Dedifferentiated amniotic fluid mesenchymal stem cell (primary cell): Measurements from ENCODE around the gene ARF5.

Experiments used
- DNase-seq: peaks from one replicate; pipeline ENCODE4 v3.0.0-alpha.2; 2016; ENCODE audit errors: extremely low spot score

ARF5 gene

DNA sequence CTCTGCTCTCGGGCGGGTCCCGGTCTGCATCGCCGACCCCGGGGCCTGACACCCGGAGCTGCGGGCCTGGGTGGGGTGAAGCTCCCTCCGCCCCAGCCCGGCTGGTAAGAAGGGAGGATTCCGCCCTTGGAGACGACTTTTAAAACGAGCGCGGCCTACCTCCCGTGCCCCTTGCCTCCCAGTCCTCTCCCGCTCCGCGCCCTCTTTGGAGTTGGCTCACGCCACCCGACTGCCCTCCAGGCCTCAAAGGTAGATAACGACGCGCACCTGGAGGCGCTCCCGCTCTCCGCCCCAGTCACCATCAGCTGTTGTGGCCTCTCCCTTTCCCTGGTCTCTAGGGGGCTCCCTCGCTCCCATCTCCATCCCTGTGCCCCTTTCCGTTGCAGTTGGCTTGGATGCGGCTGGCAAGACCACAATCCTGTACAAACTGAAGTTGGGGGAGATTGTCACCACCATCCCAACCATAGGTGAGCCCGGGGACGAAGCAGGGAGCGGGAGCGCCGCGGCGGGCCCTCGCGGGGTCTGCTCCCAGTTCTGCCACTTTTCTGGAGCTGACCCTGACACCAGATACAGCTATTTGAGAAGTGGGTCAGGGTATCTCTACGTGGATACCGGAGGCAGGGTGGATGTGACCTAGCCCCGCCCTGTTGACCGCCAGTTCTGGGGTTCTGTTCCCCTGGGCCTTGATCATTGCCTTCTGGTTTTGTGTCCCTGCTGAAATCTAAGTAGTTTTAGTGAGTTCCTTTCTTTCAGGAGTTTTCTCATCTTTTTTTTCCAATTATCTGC lies 679 bp downstream of the ARF5 start:
- DNase-seq, result peak; percentile 39

DNA sequence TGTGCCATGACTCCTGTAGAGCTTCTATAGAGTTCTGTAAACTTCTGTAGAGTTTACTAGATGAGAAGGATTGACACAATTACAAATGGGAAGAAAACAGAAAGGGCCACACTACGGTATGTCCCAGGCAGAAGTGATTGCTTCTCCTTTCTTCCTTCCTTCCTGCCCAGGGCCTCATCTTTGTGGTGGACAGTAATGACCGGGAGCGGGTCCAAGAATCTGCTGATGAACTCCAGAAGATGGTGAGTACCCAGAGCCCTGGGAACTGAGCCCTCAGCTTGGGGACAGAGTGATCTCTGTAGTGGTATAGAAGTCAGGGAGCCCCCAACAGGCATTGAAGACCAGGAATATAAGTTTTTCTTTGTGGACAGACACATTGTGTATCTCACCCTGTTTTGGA lies 1.7 kb downstream of the ARF5 start:
- DNase-seq, result no peak

DNA sequence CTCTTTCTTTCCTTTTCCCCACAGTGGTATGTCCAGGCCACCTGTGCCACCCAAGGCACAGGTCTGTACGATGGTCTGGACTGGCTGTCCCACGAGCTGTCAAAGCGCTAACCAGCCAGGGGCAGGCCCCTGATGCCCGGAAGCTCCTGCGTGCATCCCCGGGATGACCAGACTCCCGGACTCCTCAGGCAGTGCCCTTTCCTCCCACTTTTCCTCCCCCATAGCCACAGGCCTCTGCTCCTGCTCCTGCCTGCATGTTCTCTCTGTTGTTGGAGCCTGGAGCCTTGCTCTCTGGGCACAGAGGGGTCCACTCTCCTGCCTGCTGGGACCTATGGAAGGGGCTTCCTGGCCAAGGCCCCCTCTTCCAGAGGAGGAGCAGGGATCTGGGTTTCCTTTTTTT lies 3.0 kb downstream of the ARF5 start:
- no peak for DNase-seq

DNA sequence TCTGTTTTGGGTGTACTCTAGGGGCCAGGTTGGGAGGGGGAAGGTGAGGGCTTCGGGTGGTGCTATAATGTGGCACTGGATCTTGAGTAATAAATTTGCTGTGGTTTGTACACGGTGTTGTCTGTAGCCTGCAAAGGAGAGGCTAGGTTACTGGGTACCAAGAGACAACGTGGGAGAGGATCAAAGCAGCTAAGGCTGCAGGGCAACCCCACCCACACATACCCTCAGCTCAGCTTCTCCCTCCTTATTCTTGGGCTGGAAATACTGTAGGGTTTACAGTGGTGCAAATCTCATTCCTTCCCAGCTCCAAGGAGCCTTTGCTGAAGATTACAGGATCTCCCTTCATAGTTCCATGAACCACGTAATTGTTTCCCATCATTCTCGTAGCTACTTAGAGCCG lies 3.4 kb downstream of the ARF5 start:
- no peak for DNase-seq

DNA sequence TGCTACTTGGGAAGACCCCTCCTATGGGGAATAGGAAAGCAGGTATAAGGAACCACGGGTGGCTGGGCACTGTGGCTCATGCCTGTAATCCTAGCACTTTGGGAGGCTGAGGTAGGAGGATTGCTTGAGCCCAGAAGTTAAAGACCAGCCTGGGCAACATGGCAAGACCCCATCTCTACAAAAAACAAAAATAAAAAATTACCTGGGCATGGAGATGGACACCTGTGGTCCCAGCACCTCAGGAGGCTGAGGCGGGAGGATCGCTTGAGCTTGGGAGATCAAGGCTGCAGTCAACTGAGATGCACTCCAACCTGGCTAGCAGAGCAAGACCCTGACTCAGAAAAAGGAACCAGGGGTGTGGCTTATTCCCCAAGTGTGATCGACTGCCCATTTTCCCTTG lies 4.3 kb downstream of the ARF5 start:
- no peak for DNase-seq

DNA sequence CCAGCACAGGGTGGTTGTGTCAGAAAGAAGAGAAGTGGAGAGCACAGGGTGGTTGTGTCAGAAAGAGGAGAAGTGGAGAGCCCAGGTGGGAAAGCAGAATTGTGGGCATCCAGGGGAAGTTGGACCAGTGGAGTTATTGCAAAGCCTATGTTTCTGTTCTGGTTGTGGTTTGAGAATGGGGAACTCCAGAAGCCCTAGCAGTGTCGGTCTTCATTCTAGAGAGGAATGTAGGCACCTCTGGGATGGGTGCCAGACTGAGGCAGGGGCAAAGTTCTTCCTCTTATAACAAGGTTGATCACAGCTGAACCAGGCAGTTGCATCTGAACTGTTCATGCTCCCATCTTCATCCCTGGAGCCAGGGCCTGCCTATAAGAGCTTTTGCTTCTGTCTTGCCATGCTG lies 6.3 kb downstream of the ARF5 start:
- DNase-seq, result no peak

DNA sequence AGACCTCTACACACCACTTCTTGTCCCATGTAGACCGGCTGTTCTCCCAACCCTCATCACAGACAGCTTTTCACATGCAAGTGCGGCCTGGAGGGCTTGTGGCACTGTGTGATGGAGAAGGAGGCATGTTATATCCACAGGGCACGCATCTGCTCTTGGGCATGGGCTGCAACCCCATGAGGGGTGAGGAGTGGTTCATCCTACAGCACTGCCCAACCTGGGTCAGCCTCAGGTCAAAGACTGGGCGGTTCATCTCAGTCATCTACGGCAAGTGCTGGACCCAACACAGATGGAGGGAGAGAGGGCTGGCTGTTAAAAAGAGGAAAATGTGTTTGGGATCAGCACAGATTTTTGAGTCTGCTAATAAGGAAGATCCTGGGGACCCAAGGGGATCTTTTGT lies 7.5 kb downstream of the ARF5 start:
- no peak for DNase-seq

DNA sequence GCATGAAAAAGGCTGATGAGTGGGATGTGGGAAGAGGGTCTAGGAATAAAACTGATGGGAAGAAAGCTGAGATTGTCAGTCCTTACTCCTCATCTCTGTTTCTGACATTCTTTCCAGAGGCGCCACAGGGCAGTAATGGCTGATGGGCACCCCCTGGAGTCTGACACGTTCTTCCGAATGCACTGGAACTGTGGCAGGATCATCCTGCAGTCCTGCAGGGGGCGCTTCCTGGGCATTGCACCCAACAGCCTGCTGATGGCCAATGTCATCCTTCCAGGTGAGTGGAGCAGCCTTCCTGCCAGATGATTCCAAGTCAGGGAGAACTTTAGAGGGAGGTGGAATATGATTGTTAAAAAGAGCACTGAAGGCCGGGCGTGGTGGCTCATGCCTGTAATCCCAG lies 10.1 kb downstream of the ARF5 start:
- DNase-seq, result no peak

DNA sequence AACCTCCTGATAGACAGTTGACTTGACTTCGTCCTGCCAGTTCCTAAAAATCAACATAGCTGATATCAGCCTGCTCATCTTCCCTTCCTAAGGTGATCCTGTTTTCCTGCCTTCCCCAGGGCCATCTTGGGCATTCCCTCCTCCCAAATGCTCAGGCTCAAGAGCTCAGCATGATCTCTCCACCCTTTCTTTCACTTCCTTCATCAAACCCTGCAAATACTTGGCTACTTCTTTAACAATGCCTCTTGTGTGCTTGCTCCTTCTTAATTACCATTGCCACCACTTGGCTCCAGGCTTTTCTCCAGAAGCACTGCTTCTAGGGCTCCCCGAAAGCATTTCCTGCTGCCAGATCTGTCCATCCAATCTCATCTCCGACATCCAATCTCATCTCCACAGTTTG lies 12.7 kb downstream of the ARF5 start:
- no peak for DNase-seq

DNA sequence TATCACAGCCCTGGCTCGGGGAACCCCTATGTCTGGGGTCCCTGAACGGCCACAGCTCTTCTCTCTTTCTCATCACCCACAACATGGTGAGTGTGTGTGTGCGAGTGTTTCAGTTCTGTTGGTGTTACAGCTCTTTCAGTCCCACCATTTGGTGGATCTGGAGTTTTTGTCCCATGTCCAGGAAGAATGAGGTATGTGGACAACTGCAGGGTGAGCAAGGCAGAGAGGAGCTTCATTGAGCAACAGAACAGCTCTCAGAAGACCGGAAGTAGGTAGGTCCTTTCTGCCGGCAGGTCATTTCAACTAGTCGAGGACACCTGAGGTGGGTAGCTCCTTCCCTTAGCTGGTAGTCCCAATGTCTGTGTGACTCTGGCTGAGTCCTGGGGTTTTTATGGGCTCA lies 20.2 kb downstream of the ARF5 start:
- DNase-seq, result no peak

DNA sequence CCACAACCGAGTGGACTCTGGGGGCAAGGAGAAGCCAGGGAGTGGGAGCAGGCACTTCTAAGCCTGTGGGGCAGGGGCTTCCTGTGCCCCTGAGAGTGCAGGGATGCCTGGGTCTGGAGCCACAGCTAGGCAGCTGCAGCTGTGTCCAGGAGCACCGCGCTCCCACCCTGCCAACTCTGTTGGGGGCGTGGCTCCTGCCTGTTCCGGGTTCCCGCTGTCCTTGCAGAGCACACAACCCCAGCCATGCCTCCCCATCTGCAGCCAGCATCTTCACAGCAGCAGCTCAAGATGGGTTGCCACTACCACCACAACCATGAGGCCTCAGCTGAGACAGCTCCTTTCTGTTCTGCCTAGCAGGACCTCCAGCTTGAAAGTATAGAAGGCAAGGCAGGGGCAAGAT lies 21.1 kb downstream of the ARF5 start:
- no peak for DNase-seq

DNA sequence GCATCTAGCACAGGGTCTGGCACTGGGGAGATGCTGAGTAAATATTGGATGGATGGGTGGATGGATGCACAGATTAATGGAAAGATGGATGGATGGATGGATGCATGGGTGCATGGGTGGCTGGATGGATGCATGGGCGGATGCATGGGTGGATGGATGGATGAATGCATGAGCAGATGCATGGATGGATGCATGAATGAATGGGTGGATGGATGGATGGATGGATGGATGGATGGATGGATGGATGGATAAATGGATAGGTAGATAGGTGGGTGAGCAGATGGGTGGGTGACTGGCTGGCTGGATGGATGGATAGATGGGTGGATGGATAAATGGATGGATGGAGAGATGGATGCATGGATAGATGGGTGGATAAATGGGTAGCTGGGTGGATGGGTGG lies 24.1 kb downstream of the ARF5 start:
- no peak for DNase-seq

DNA sequence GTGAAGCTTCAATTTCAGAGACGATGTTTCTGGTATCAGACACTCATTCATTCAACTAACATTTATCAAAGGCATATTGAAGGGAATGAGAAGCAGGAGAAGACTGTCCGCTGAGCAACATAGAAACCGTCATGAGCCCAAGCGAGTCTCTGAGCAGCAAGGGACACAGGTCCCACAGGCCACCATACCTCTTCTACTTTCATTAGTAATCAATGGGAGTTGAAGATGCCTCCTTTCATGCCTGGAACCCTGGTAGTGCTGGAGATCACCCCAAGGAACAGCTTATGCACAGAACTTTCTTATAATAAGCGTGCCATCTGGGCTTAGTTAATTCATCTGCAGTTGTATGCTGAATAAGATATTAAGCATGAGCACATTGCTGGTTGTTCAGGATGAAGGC lies 28.5 kb downstream of the ARF5 start:
- no peak for DNase-seq

DNA sequence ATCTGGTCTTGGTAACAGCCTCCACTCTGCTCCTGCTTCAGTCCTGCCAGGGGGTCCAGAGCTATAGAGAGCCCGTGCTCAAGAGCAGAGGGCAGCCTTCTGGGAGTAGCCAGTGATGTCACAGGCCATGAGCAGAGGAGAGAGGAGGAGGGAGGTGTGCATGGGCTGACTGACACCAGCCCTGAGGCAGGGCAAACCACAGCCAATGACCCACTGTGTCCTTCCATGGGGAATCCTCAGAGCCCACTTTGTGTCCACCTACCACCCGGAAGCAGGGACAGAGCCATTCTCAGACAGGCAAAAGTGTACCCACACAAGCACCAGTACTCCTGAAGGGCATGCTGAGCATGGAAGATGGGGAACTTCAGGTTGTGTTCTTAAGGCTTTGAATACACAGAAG lies 29.8 kb downstream of the ARF5 start, which contains the start of gene PAX4:
PAX4 (minus strand) TSS at position 101 of the 400 bp plus-strand sequence. CDS start 2,214 bp downstream, outside the sequence.
- DNase-seq, result no peak

DNA sequence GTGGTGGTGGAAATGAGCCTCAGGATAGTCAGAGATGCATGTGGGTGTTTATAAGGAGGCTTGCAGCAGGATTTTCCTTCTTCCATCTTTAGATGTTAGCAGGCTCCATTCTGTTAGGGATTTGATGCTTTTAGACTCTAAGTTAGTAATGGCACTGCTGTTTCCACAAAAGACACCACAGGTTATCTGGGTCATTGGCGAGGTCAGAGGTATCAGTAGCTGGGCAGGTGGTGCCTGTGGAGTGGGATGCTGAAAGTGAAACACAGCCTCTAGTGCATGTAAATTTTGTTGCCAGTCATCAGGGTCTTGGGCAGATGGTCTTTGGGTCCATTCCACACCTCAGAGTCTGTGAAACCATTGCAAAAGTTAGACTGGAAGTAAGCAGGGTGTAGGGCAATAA lies 30.6 kb downstream of the ARF5 start:
- no peak for DNase-seq

DNA sequence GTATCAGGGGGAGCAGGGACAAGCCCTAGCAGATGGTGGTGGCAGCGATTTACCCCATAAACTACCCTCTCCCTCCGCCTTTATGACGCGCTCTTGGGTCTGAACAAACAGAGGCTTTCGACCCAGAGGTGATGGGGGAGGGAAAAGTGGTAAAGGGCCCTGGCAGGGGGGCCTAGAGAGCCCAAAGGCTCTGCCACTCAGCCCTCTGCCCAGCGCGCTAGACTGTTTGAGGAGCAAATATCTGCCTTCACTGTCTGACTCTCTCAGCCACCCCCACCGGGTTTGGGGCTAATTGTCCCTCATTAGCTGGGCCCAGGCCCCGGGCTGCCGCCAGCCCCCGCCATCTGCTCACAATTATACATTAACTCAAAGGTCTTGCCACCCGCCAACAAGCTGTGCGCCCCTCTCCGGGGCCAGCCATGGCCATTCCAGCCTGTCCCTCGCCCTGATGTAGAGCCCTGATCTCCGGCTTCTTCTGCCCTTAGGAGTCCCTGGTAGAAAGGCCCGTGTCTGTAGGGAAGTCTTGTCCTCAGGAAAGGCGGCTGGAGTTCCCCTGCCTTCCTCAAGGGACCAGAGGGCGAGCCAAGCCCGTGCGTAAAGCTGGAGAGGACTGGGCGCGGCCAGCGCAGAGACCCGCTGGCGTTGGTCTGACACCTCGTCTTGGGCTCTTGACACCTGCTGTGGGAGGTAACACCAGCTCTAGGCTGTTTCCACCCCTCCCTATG lies 31.6 kb downstream of the ARF5 start:
- no peak for DNase-seq

DNA sequence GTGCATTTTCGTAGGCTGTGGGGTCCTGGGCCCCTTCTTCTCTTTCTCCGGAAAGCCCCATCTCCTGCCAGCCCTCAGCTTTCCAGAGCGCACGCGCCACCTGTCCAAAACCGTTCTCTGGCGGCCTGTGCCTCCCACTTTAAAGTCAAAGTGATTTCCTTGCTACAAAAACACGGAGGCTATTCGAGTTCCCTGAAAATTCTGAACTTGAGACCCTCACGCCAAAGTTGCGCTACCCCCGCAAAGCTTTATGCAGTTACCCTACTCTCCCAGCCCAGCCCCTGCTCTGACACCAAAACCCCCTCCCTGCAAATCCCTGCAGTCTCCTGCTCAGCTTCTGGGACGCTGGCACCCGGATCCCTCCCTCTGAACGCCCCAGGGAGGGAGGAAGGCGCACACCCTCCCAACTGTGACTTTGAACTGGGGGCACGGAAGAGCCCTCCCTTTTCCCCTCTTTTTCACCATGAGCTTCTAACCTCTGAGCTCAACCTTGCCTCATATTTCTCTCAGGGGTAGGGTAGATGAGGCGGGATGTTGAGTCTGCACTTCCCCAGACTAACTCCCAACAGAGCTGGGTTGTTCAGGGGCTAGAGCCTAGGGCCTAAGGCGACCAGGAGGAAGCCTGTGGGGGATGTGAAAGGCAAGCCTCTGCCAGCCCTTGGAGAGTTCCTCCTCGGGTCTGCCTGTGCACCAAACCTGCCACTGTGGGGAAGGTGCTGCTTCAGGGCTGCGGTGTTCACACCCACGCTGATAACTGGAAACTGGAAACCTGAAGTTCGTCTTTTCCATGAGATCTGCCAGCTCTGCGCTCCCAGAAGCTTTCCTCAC lies 32.4 kb downstream of the ARF5 start:
- DNase-seq, result no peak

DNA sequence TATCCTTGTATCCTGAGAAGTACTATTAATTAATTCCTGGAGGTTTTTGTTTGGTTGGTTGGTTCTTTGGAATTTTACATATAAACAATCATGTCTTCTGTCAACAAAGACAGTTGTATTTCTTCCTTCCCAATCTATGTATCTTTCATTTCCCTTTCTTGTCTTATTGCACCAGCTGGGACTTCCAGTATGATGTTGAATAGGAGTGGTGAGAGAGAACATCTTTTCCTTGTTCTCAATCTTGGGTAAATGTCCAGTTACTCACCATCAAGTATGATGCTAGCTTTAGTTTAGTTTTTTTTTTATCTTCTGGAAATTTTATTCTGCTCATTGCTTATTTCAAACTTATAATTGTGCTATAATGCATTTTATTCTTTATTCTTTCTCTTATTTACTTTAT lies 37.1 kb downstream of the ARF5 start:
- DNase-seq, result no peak

DNA sequence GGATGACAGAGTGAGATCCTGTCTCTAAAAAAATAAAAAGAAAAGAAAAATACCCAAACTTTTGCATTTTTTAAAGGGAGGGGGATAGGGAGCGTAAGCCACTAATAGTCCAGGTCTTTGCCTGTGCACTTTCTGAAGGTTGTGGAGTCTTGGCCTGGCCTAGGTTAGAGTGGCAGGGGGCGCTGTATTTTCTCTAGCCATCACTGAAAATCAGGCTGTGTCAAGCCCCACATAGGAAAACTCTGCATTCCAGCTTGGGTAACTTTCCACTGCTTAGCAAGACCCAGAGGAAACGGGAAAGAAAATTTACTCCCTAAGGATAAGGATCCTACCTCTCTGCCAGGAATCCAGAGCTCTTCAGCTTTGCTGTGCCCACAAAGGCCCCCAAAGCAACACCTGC lies 40.2 kb downstream of the ARF5 start:
- no peak for DNase-seq

DNA sequence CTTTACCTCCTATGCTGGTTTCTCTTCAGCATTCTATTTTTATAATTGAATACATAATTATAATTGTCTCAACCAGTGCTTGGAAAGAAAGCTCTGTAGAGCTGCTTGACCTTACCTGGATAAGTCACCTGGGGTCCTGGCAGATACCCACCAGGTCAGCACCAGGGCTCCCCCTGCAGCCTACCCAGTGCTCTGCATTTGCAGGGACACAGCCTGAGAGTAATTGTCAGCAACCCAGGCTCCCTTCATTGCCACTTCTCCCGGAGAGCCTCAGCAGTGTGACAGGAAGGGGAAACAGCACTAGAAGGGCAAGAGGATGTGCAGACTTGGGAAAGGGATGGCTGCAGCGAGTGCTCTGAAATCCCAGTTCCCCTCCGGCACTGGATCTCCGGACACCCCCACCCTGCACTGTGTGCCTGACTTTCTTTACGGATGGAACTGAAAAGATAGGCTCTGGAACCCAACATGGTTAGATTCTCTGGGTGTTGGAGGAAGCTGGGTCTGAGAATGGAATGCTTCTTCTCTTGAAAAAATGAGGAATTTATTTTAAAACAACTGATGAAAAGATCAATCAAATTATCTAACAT lies 41.1 kb downstream of the ARF5 start:
- no peak for DNase-seq

DNA sequence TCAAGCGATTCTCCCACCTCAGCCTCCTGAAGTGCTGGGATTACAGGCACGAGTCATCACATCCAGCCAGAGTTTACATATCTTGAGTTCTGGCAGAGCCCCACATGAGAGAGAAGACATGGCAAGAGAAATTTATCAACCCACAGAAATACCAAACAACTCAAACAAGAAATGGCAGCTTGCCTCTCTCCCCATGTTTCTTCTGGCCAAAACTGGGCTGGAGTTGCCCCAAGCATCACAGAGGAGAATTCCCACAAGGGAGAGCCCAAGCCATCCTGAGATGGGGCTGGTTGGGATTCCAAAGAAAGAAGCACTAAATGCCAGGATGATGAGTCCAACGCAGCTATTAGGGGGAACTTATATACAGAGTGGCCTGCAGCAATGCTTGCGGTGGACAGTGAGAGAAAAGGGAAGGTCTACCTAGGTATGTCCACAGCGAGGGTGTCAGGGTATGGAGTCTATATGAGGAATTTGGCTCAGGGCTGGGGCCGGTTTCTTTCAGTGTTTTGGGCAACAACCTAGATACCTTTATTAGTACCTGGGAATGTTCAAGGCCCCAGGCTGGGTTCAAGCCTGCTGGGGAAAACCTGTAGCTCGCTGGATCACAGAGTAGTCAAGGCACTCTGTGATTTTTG lies 44.2 kb downstream of the ARF5 start:
- peak; percentile 27 for DNase-seq
